Lower leg skin (tissue), 4 donors: Measurements from ENCODE around the gene ADCYAP1R1. TPM values are rescaled to one million over a fixed set of nuclear protein-coding genes. Genes with fewer than 3 reads are reported as not detected.
A peak's percentile ranks its signal among the peaks of the same experiment; 100 is the strongest.

Experiments
- DNase-seq, 2 donors: peaks; one replicate each; pipeline ENCODE4 v3.0.0-alpha.2; 2019; ENCODE audit warnings: low spot score in 2 of 2
- H3K4me3 ChIP-seq: fragments of 200-600 bp; sonication (generic); 2 replicates; pipeline ENCODE4 v1.5.1; 2017; ENCODE audit warnings: mild to moderate bottlenecking, low read depth; ENCODE audit not compliant: poor library complexity, severe bottlenecking
- CTCF ChIP-seq, 3 donors: fragments of 450-650 bp; IDR thresholded peaks; one replicate each; pipeline ENCODE4 v1.5.1; 2016; ENCODE audit warnings: antibody characterized with exemption in 3 of 3, mild to moderate bottlenecking in 3 of 3, moderate library complexity in 2 of 3
- POLR2A ChIP-seq, 2 donors: fragments of 450-650 bp; IDR thresholded peaks; one replicate each; pipeline ENCODE4 v1.6.1; 2016 to 2017; ENCODE audit warnings: antibody characterized with exemption in 2 of 2, mild to moderate bottlenecking in 1 of 2, moderate library complexity in 1 of 2
- WGBS, 2 donors: methylation state at CpG; one replicate each; pipeline ENCODE4 v1.1.5; 2018; 5-methylcytosine and 5-hydroxymethylcytosine counted together
- intact Hi-C: fragments of 100-400 bp; cut with DNase I; formaldehyde crosslinking; loops from one replicate; pipeline ENCODE4 v1.15.0; 2023; ENCODE audit warnings: low total_unique reads
- total RNA-seq, 4 donors: library from RNA; depleted of rRNA; stranded (reverse); fragments of >200 nt; gene quantifications; one replicate each; pipeline ENCODE4 v1.1.0, GENCODE V29; 2016

The ADCYAP1R1 gene
- total RNA-seq, 4 donors from 2014 or later, result 0.52 to 1.2 TPM; not detected in 2

- no peak overlapping the region for H3K4me3 ChIP-seq
- no peak for TF ChIP-seq CTCF (IDR thresholded peaks at IDR 0.05)
- no peak for TF ChIP-seq POLR2A (IDR thresholded peaks at IDR 0.05)
- DNase-seq, result no peak
- WGBS, 2 donors, result 63 to 64% methylated on average over 1 of the region's 1 CpG
- intact Hi-C loops, result no loop called here
Measured at GRCh38 chr7:31126976-31127375, 74.9 kb downstream of the ADCYAP1R1 start.

GRCh38 chr7:31129067-31129466, 77.0 kb downstream of the ADCYAP1R1 start:
- intact Hi-C loops, result no loop called here
- H3K4me3 ChIP-seq, result no peak overlapping the region
- TF ChIP-seq CTCF (IDR thresholded peaks at IDR 0.05) (no peak), POLR2A (IDR thresholded peaks at IDR 0.05) (no peak)
- 71 to 76% methylated on average over 3 of the region's 3 CpGs for WGBS, 2 donors
- DNase-seq, result no peak

- no peak for DNase-seq
- TF ChIP-seq CTCF (IDR thresholded peaks at IDR 0.05) (no peak), POLR2A (IDR thresholded peaks at IDR 0.05) (no peak)
- intact Hi-C loops, result loop anchor here (5.0 kb wide), 1 partner anchor 604 kb away; no protein-coding TSS in a partner anchor
Measured at GRCh38 chr7:31133497-31133896, 81.4 kb downstream of the ADCYAP1R1 start.

GRCh38 chr7:31134246-31135188, 82.4 kb downstream of the ADCYAP1R1 start:
- DNase-seq, result peak in 1 of 2 donors; percentile 45
- 47 to 48% methylated on average over 31 of the region's 31 CpGs for WGBS, 2 donors
- intact Hi-C loops, result loop anchor here (5.0 kb wide), 1 partner anchor 603 kb away; no protein-coding TSS in a partner anchor

More at GRCh38 chr7:31133497-31133896, 81.4 kb downstream of the ADCYAP1R1 start:
- H3K4me3 ChIP-seq, result no peak overlapping the region
- 86% methylated on average over 3 of the region's 3 CpGs for WGBS, 2 donors

GRCh38 chr7:31137234-31137633, 85.1 kb downstream of the ADCYAP1R1 start:
- intact Hi-C loops, result no loop called here
- no peak overlapping the region for H3K4me3 ChIP-seq
- no peak for TF ChIP-seq CTCF (IDR thresholded peaks at IDR 0.05)
- no peak for TF ChIP-seq POLR2A (IDR thresholded peaks at IDR 0.05)
- DNase-seq, result no peak
- 82 to 88% methylated on average over 7 of the region's 7 CpGs for WGBS, 2 donors

More at GRCh38 chr7:31134246-31135188, 82.4 kb downstream of the ADCYAP1R1 start:
- no peak overlapping the region for H3K4me3 ChIP-seq
- TF ChIP-seq CTCF (IDR thresholded peaks at IDR 0.05), result peak in 1 of 3 donors; percentile 29
- no peak for TF ChIP-seq POLR2A (IDR thresholded peaks at IDR 0.05)
